Activated CD4-positive, alpha-beta memory T cell treated with anti-CD3 and anti-CD28 coated beads, Interleukin-2, amount 10 ng/mL, durations not matched to agents 7 days and 5 days (primary cell): ENCODE results near the gene HOXD3. TPM values are rescaled to one million over a fixed set of nuclear protein-coding genes. Genes with fewer than 3 reads are reported as not detected.

Source experiments
- CTCF ChIA-PET: fragments of 350-600 bp; sonication (Branson Sonifier 250); formaldehyde crosslinking; loops from one replicate; lab custom pipeline; 2021; ENCODE audit warnings: antibody characterized with exemption, inconsistent platforms; lab: Charles Lee
- POLR2A ChIA-PET: fragments of 350-600 bp; sonication (Branson Sonifier 250); formaldehyde crosslinking; loops from one replicate; lab custom pipeline; 2021; ENCODE audit warnings: antibody characterized with exemption; lab: Charles Lee
- DNase-seq: peaks from one replicate; pipeline ENCODE4 v3.0.0-alpha.2; 2020
- H3K27ac Mint-ChIP-seq: one replicate; pipeline ENCODE4 v1.8.0; 2021; ENCODE audit warnings: mild to moderate bottlenecking, mixed read lengths
- H3K27me3 Mint-ChIP-seq: one replicate; pipeline ENCODE4 v1.8.0; 2021; ENCODE audit warnings: mixed read lengths
- H3K36me3 Mint-ChIP-seq: one replicate; pipeline ENCODE4 v1.8.0; 2021; ENCODE audit warnings: low read depth, mixed read lengths
- H3K4me1 Mint-ChIP-seq: one replicate; pipeline ENCODE4 v1.8.0; 2021; ENCODE audit warnings: mixed read lengths
- H3K4me3 Mint-ChIP-seq: one replicate; pipeline ENCODE4 v1.8.0; 2021; ENCODE audit warnings: mild to moderate bottlenecking, mixed read lengths
- H3K9me3 Mint-ChIP-seq: one replicate; pipeline ENCODE4 v1.8.0; 2021; ENCODE audit warnings: mixed read lengths
- total RNA-seq, 2 experiments: library from RNA; stranded (reverse); gene quantifications; one replicate each; pipeline ENCODE4 v1.2.3, GENCODE V29; 2021

The HOXD3 gene
- total RNA-seq, 2 experiments from 2014 or later = not detected

- Mint-ChIP-seq H3K27ac (no peak overlapping the region), H3K4me1 (peaks cover 8% of the 10 kb centered on the region), H3K36me3 (peaks cover 6% of the 10 kb centered on the region), H3K9me3 (no peaks in the 10 kb centered on the region), H3K4me3 (no peak overlapping the region), H3K27me3 (peaks cover 83% of the 10 kb centered on the region)
- ChIA-PET POLR2A (no interaction called here), CTCF (interaction anchor here (0.8 kb wide), 1 partner anchor 1024 kb away, joined by 3 read pairs; no protein-coding TSS in a partner anchor)
- no peak for DNase-seq
These were observed 32.8 kb upstream of the HOXD3 start for GRCh38 chr2:176124110-176124946.

- H3K36me3 Mint-ChIP-seq = peaks cover 6% of the 10 kb centered on the region
- no peak for DNase-seq
- peaks cover 75% of the 10 kb centered on the region for H3K27me3 Mint-ChIP-seq
- no peak overlapping the region for H3K27ac Mint-ChIP-seq
- no peak overlapping the region for H3K4me3 Mint-ChIP-seq
- H3K4me1 Mint-ChIP-seq = peaks cover 8% of the 10 kb centered on the region
- CTCF ChIA-PET = interaction anchor here (0.8 to 4.0 kb wide), 5 partner anchors 7 to 1023 kb away, joined by 3 to 43 read pairs (median 7); no protein-coding TSS in a partner anchor
- POLR2A ChIA-PET = no interaction called here
- no peaks in the 10 kb centered on the region for H3K9me3 Mint-ChIP-seq
These were observed 31.9 kb upstream of the HOXD3 start for GRCh38 chr2:176124947-176125771.

- ChIA-PET CTCF (interaction anchor here (1.3 to 4.0 kb wide), 4 partner anchors 8 to 329 kb away, joined by 3 to 43 read pairs (median 13); no protein-coding TSS in a partner anchor), POLR2A (no interaction called here)
- no peak overlapping the region for H3K27ac Mint-ChIP-seq
- no peak for DNase-seq
- no peaks in the 10 kb centered on the region for H3K9me3 Mint-ChIP-seq
- no peak overlapping the region for H3K4me3 Mint-ChIP-seq
- peaks cover 8% of the 10 kb centered on the region for H3K4me1 Mint-ChIP-seq
- peaks cover 72% of the 10 kb centered on the region for H3K27me3 Mint-ChIP-seq
- peaks cover 6% of the 10 kb centered on the region for H3K36me3 Mint-ChIP-seq
These were observed 31.4 kb upstream of the HOXD3 start for GRCh38 chr2:176125772-176126054.

- Mint-ChIP-seq H3K36me3 (peaks cover 10% of the 10 kb centered on the region), H3K4me3 (no peak overlapping the region)
These were observed 30.0 kb upstream of the HOXD3 start for GRCh38 chr2:176126929-176127773.

DNA sequence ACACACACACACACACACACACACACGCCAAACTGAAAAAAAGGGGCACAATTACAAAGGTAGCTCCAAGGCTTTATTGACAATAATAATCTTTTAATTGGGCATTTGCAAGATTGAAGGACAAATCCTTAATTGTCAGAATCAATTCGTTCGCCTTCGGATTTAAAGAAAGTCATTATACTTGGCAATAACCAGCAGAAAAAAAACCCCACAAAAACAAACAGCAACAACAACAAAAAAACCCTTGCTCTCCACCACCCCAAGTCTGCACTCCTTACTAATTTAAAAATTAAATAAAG, 29.4 kb upstream of the HOXD3 start:
- H3K9me3 Mint-ChIP-seq = no peaks in the 10 kb centered on the region
- no peak overlapping the region for H3K27ac Mint-ChIP-seq
- peaks cover 77% of the 10 kb centered on the region for H3K27me3 Mint-ChIP-seq
- DNase-seq = no peak
- ChIA-PET CTCF (interaction anchor here (0.6 to 4.0 kb wide), 14 partner anchors 12 to 1020 kb away, joined by 3 to 43 read pairs (median 8); no protein-coding TSS in a partner anchor), POLR2A (no interaction called here)
- peaks cover 20% of the 10 kb centered on the region for H3K4me1 Mint-ChIP-seq
- H3K36me3 Mint-ChIP-seq = peaks cover 10% of the 10 kb centered on the region
- no peak overlapping the region for H3K4me3 Mint-ChIP-seq

More at GRCh38 chr2:176126929-176127773, 30.0 kb upstream of the HOXD3 start:
- POLR2A ChIA-PET = interaction anchor here (0.9 kb wide), 1 partner anchor 527 kb away, joined by 3 read pairs; no protein-coding TSS in a partner anchor
- peak; percentile 61 for DNase-seq
- Mint-ChIP-seq H3K27me3 (peaks cover 74% of the 10 kb centered on the region), H3K9me3 (no peaks in the 10 kb centered on the region), H3K27ac (no peak overlapping the region), H3K4me1 (peaks cover 16% of the 10 kb centered on the region)
- CTCF ChIA-PET = interaction anchor here (0.5 to 4.0 kb wide), 26 partner anchors 9 to 1021 kb away, joined by 3 to 43 read pairs (median 6); no protein-coding TSS in a partner anchor

DNA sequence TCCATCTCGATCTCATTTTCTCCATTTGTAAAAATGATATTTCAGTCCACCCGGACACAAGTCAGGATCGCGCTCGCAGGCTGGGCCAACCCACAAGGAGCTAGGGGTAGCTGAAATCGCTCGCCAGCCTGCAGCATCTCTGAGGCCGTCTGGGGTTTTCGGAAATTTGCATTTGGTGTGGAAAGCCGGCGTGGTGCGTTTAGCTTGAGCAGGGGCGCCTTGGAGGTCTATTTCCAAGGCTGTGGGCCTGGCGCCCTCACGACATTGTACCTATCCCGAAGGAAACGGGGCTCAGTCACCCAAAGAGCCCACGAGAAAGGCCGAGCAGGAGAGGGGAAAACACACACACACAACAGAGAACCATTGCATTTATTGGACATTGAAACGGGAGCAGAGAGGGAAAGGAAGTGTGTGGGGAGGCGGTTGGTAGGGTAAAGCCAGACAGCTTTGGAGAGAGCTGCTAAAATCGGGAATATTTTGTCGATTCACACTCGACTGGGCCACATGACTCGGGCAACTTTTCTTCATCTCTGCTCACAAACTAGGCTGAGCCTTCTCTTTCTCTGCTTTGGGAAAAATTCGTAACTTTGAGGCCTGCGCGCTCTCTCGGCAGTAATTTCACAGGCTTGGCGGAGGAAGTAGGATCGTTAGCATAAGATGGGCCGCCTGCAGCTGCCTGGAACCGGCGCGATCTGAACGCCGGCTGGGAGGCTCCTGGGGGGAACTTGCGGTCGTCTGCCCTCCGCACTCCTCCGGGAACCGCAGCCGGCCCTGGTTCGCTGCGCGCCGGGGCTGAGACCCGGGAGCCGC, 28.7 kb upstream of the HOXD3 start:
- no peaks in the 10 kb centered on the region for H3K9me3 Mint-ChIP-seq
- ChIA-PET POLR2A (no interaction called here), CTCF (interaction anchor here (0.6 to 4.0 kb wide), 11 partner anchors 11 to 524 kb away, joined by 3 to 43 read pairs (median 10); no protein-coding TSS in a partner anchor)
- no peak for DNase-seq
- H3K27me3 Mint-ChIP-seq = peaks cover 81% of the 10 kb centered on the region
- peak overlapping the region; percentile 63 for H3K27ac Mint-ChIP-seq
- peaks cover 22% of the 10 kb centered on the region for H3K4me1 Mint-ChIP-seq
- peaks cover 10% of the 10 kb centered on the region for H3K36me3 Mint-ChIP-seq
- H3K4me3 Mint-ChIP-seq = peak overlapping the region; percentile 30

GRCh38 chr2:176128982-176129796, 27.9 kb upstream of the HOXD3 start, which contains the start of gene HOXD8:
Gene HOXD8, plus strand, starts transcription at chr2:176129705. Its CDS starts 662 bp downstream, at chr2:176130367.
- ChIA-PET CTCF (interaction anchor here (2.4 to 4.0 kb wide), 4 partner anchors 10 to 523 kb away, joined by 9 to 43 read pairs (median 18); no protein-coding TSS in a partner anchor), POLR2A (no interaction called here)
- DNase-seq = no peak
- Mint-ChIP-seq H3K9me3 (no peaks in the 10 kb centered on the region), H3K4me3 (peak within 1 kb of the TSS; percentile 40), H3K36me3 (peaks cover 10% of the 10 kb centered on the region), H3K27ac (peak within 1 kb of the TSS; percentile 63), H3K4me1 (peaks cover 22% of the 10 kb centered on the region), H3K27me3 (peaks cover 81% of the 10 kb centered on the region)

- H3K4me1 Mint-ChIP-seq = peaks cover 22% of the 10 kb centered on the region
- no peak for DNase-seq
- H3K27ac Mint-ChIP-seq = no peak overlapping the region
- no peaks in the 10 kb centered on the region for H3K9me3 Mint-ChIP-seq
- POLR2A ChIA-PET = no interaction called here
- H3K27me3 Mint-ChIP-seq = peaks cover 81% of the 10 kb centered on the region
- peaks cover 10% of the 10 kb centered on the region for H3K36me3 Mint-ChIP-seq
- CTCF ChIA-PET = no interaction called here
- no peak overlapping the region for H3K4me3 Mint-ChIP-seq
These were observed 27.3 kb upstream of the HOXD3 start for GRCh38 chr2:176129813-176130146.

DNA sequence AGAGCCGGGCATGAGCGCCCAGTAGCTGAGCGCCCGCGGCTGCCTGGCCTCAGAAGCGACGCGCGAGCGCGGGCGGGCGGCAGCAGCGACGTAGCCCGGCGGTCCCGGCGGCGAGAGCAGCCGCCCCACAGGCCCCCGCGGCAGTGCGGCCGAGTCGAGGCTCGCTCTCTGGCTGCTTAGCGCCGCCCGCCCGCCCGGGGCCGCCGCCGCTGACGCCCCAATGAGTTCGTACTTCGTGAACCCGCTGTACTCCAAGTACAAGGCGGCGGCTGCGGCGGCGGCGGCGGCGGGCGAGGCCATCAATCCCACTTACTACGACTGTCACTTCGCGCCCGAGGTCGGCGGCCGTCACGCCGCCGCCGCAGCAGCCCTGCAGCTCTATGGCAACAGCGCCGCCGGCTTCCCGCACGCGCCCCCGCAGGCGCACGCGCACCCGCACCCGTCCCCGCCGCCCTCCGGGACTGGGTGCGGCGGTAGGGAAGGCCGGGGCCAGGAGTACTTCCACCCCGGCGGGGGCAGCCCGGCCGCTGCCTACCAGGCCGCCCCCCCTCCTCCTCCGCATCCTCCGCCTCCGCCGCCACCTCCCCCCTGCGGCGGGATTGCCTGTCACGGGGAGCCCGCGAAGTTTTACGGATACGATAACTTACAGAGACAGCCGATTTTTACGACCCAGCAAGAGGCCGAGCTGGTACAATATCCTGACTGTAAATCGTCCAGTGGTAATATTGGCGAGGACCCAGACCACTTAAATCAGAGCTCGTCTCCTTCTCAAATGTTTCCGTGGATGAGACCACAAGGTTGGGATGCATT, 26.8 kb upstream of the HOXD3 start:
- Mint-ChIP-seq H3K4me1 (peaks cover 22% of the 10 kb centered on the region), H3K36me3 (peaks cover 10% of the 10 kb centered on the region), H3K9me3 (no peaks in the 10 kb centered on the region), H3K27ac (peak overlapping the region; percentile 70), H3K4me3 (no peak overlapping the region), H3K27me3 (peaks cover 82% of the 10 kb centered on the region)
- DNase-seq = no peak
- POLR2A ChIA-PET = no interaction called here
- CTCF ChIA-PET = interaction anchor here (1.2 to 3.4 kb wide), 4 partner anchors 9 to 424 kb away, joined by 4 to 10 read pairs (median 8); no protein-coding TSS in a partner anchor

DNA sequence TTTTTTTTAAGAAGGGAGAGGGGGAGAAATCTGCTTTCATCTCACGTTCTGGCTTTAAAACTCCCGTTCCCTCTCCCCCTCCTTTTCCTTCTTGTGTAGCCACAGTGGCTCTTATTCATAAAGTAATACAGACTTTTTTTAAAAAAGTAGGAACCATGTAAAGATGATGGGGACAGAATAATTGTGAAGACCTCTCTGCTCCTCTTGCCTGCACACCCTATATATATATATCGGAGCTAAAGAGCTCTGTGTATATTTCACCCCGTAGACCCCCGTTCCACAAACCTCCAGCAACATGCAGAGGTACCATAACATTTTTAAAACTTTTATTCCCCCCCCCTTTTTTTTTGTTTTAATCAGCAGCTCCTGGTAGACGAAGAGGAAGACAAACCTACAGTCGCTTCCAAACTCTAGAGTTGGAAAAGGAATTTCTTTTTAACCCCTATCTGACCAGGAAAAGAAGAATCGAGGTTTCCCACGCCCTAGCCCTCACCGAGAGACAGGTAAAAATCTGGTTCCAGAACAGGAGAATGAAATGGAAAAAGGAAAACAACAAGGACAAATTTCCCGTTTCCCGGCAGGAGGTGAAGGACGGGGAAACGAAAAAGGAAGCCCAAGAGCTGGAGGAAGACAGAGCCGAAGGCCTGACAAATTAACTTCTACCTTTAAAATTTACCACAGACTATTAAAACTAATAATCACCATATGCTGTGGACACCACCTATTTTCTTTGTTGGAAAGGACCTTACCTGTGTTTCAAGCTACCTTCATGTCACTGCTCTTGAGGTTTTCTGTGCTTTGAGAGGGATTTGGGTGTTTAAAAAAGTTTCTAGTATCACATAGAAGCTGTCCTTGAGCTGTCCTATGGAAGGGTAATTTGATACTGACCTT, 25.9 kb upstream of the HOXD3 start:
- ChIA-PET POLR2A (no interaction called here), CTCF (interaction anchor here (1.0 to 3.4 kb wide), 8 partner anchors 9 to 521 kb away, joined by 4 to 10 read pairs (median 6); partner anchors contain the start of gene HOXD10)
- H3K4me3 Mint-ChIP-seq = peak overlapping the region; percentile 44
- peaks cover 10% of the 10 kb centered on the region for H3K36me3 Mint-ChIP-seq
- peaks cover 82% of the 10 kb centered on the region for H3K27me3 Mint-ChIP-seq
- peaks cover 29% of the 10 kb centered on the region for H3K4me1 Mint-ChIP-seq
- no peak for DNase-seq
- peak overlapping the region; percentile 70 for H3K27ac Mint-ChIP-seq
- H3K9me3 Mint-ChIP-seq = no peaks in the 10 kb centered on the region
